Tibial nerve (tissue), 4 donors: Measurements from ENCODE around the gene JPH4. TPM values are rescaled to one million over a fixed set of nuclear protein-coding genes. Genes with fewer than 3 reads are reported as not detected.

Source experiments
- DNase-seq, 2 donors: peaks; one replicate each; pipeline ENCODE4 v3.0.0-alpha.2; 2019; ENCODE audit warnings: low spot score in 2 of 2
- H3K27ac ChIP-seq, 4 donors: fragments of 200-600 bp; sonication (generic) in 3 of 4; one replicate each; pipeline ENCODE4 v1.5.1; 2017 to 2019; ENCODE audit warnings: mild to moderate bottlenecking in 1 of 4
- H3K27me3 ChIP-seq, 2 donors: fragments of 200-600 bp; sonication (generic) in 1 of 2; one replicate each; pipeline versions ENCODE4 v1.5.1 to v1.6.0; 2017 to 2019
- H3K36me3 ChIP-seq, 3 donors: fragments of 200-600 bp; sonication (generic); one replicate each; pipeline ENCODE4 v1.5.1; 2018 to 2019
- H3K4me1 ChIP-seq, 4 donors: fragments of 200-600 bp; sonication (generic) in 3 of 4; one replicate each; pipeline ENCODE4 v1.5.1; 2017 to 2019
- H3K4me3 ChIP-seq, 4 donors: fragments of 200-600 bp; sonication (generic) in 3 of 4; one replicate each; pipeline ENCODE4 v1.5.1; 2017 to 2019; ENCODE audit warnings: mild to moderate bottlenecking in 1 of 4, moderate library complexity in 1 of 4
- H3K9me3 ChIP-seq, 4 donors: fragments of 200-600 bp; sonication (generic) in 3 of 4; one replicate each; pipeline ENCODE4 v1.5.1; 2017 to 2019
- EP300 ChIP-seq, 2 donors: sonication (generic); formaldehyde crosslinking; IDR thresholded peaks; one replicate each; pipeline ENCODE4 v1.6.1; 2017; ENCODE audit warnings: antibody characterized with exemption in 2 of 2, mild to moderate bottlenecking in 1 of 2
- POLR2A ChIP-seq, 2 donors: fragments of 450-650 bp; IDR thresholded peaks; one replicate each; pipeline ENCODE4 v1.6.1; 2017; ENCODE audit warnings: antibody characterized with exemption in 2 of 2, mild to moderate bottlenecking in 2 of 2, moderate library complexity in 2 of 2
- WGBS, 2 donors: methylation state at CpG; one replicate each; pipeline ENCODE4 v1.1.5; 2018; 5-methylcytosine and 5-hydroxymethylcytosine counted together
- total RNA-seq, 4 donors: library from RNA; depleted of rRNA; stranded (reverse); fragments of >200 nt; gene quantifications; one replicate each; pipeline ENCODE4 v1.1.0, GENCODE V29; 2016
- TF ChIP-seq, protein P1 (sequence below), 5 experiments: fragments of 200-600 bp in 3 of 5; fragments of 450-650 bp in 2 of 5; sonication (generic) in 3 of 5; IDR thresholded peaks; one replicate each; pipeline ENCODE4 v1.5.1; 2016 to 2019; ENCODE audit warnings: antibody characterized with exemption in 5 of 5, mild to moderate bottlenecking in 3 of 5, moderate library complexity in 2 of 5

The JPH4 gene
- total RNA-seq, 4 donors from 2014 or later: 1.2 to 2.9 (median 2.2) TPM

DNA sequence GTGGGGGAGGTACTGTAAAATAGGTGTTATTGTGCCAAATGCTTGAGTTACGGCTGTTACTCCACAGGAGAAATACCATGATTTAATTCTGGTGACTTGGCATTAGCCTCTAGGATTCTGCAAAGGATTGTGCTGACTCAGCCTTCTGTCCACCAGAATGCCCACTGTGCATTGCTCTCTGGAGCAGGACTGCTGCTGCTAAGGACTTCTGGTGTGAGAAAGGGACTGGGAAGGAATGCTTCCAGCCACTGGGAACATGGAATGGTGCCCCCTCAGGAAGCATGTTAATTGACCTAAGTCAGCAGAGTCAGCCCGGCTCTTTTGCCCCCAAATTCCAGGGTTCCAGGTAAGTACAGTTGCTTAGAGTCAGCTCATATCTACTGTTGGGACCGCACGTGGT, 59.9 kb downstream of the JPH4 start:
- TF ChIP-seq, protein P1, sequence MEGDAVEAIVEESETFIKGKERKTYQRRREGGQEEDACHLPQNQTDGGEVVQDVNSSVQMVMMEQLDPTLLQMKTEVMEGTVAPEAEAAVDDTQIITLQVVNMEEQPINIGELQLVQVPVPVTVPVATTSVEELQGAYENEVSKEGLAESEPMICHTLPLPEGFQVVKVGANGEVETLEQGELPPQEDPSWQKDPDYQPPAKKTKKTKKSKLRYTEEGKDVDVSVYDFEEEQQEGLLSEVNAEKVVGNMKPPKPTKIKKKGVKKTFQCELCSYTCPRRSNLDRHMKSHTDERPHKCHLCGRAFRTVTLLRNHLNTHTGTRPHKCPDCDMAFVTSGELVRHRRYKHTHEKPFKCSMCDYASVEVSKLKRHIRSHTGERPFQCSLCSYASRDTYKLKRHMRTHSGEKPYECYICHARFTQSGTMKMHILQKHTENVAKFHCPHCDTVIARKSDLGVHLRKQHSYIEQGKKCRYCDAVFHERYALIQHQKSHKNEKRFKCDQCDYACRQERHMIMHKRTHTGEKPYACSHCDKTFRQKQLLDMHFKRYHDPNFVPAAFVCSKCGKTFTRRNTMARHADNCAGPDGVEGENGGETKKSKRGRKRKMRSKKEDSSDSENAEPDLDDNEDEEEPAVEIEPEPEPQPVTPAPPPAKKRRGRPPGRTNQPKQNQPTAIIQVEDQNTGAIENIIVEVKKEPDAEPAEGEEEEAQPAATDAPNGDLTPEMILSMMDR (IDR thresholded peaks at IDR 0.05): no peak
- no peak for TF ChIP-seq EP300 (IDR thresholded peaks at IDR 0.05)
- no peak for TF ChIP-seq POLR2A (IDR thresholded peaks at IDR 0.05)
- H3K27ac ChIP-seq: no peak overlapping the region
- no peaks in the 10 kb centered on the region for H3K9me3 ChIP-seq
- H3K36me3 ChIP-seq: peaks cover 0 to 25% (median 0%) of the 10 kb centered on the region in 3 donors
- H3K27me3 ChIP-seq: no peaks in the 10 kb centered on the region
- WGBS, 2 donors: 57 to 65% methylated on average over 4 of the region's 4 CpGs
- H3K4me1 ChIP-seq: no peaks in the 10 kb centered on the region
- no peak for DNase-seq
- no peak overlapping the region for H3K4me3 ChIP-seq

Other genes with a start within 250 kb of the JPH4 start
- 10 to 100 TPM; 55.9 to 91.0 (median 58.3) TPM for gene SLC22A17, start 225.9 kb downstream of the JPH4 start, total RNA-seq
- gene EFS, start 213.6 kb downstream of the JPH4 start, total RNA-seq: 10 to 100 TPM; 31.4 to 38.2 (median 34.2) TPM
- not detected for gene IL25, start 206.0 kb downstream of the JPH4 start, total RNA-seq
- gene CMTM5, start 201.7 kb downstream of the JPH4 start, total RNA-seq: 10 to 100 TPM; 10.8 to 31.5 (median 18.3) TPM
- under 1 TPM in 1 of 4 donors, not detected in 3; 0.30 TPM for gene MYH6, start 170.5 kb downstream of the JPH4 start, total RNA-seq
- under 1 TPM in 1 of 4 donors, not detected in 3; 0.90 TPM for gene MYH7, start 143.1 kb downstream of the JPH4 start, total RNA-seq
- 10 to 100 TPM; 35.8 to 45.6 (median 36.5) TPM for gene NGDN, start 109.1 kb downstream of the JPH4 start, total RNA-seq
- gene ZFHX2, start 27.0 kb downstream of the JPH4 start, total RNA-seq: 1 to 10 TPM; 2.1 to 3.9 (median 2.6) TPM
- 10 to 100 TPM; 14.4 to 47.1 (median 25.2) TPM for gene THTPA, start 22.5 kb downstream of the JPH4 start, total RNA-seq
- 10 to 100 TPM; 30.2 to 76.8 (median 52.0) TPM for gene AP1G2, start 11.0 kb downstream of the JPH4 start, total RNA-seq
- under 1 TPM in 1 of 4 donors, not detected in 3; 0.90 TPM for gene DHRS2, start 57.6 kb upstream of the JPH4 start, total RNA-seq